Stimulated activated CD4-positive, alpha-beta T cell treated with anti-CD3 and anti-CD28 coated beads, Interleukin-15, amount 100 ng/mL, for 24 hours (primary cell): ENCODE data around the gene IQCM.
"Not testable (repeated sequence)": the region's sequence is repeated elsewhere in the genome, so short reads cannot be mapped to it uniquely, and the experiment has no call there.

Experiments used
- DNase-seq: peaks from one replicate; pipeline ENCODE4 v3.0.0-alpha.2; 2020

The IQCM gene

GRCh38 chr4:149409555-149409962 lies 406.1 kb downstream of the IQCM start:
- DNase-seq = no peak

DNA sequence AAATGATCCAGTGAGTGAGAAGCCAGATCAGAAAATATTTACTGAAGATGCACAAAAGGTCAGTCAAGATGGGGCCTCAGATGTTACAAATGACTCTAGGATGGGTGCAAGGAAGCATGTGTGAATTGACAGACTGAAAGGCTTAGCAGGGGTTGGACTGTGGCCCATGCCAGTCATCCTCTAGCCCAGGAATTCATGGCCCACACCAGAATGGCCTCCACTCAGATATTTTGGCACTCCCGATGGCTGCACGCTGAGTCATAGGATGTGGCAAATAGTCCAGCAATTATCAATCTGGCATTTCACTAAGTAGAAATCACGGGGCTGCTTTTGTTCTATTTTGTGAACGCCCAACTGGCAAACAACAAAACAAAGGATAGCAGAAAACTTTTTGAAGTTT lies 406.5 kb downstream of the IQCM start:
- DNase-seq = no peak

GRCh38 chr4:149404143-149404542 lies 411.5 kb downstream of the IQCM start:
- DNase-seq = no peak

DNA sequence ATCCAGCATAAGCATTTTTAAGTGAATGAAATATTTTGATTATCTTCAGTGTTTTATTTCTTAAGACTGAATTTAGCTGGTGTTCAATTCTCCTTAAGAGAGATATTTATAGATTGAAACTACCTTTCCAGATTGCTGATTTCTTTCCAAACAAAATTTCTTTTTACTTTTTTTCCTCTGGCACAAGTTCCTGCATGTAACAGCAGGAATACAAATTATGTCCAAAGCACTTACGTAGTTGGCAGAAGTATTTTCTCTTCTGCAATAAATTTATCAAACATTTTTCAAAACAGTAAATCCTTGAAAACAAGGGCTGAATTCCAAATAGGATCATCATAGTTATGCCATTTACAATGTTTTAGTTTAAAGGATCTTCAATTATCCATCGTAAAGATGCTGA lies 412.6 kb downstream of the IQCM start:
- DNase-seq = no peak

DNA sequence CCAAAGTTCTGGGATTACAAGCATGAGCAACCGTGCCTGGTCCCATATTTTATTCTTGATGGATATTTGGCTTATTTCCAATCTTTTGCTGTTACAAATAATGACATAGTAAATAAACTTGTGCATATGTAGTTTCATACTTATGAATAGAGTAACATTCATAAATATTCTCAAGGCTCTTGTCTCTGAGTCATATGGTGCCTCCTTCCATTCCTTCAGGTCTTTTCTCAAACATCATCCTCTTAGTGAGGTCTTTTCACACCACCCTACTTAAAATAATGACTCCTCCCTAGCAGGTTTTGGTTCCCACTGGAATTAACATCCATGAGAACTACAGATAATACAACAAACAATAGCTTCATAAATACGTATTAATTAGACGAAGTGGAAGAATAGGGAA lies 416.6 kb downstream of the IQCM start:
- no peak for DNase-seq

GRCh38 chr4:149370785-149371420 lies 444.7 kb downstream of the IQCM start:
- DNase-seq = no peak

GRCh38 chr4:149370002-149370401 lies 445.6 kb downstream of the IQCM start:
- DNase-seq = no peak

- DNase-seq = no peak
Measured at GRCh38 chr4:149353241-149353640, 462.4 kb downstream of the IQCM start.

DNA sequence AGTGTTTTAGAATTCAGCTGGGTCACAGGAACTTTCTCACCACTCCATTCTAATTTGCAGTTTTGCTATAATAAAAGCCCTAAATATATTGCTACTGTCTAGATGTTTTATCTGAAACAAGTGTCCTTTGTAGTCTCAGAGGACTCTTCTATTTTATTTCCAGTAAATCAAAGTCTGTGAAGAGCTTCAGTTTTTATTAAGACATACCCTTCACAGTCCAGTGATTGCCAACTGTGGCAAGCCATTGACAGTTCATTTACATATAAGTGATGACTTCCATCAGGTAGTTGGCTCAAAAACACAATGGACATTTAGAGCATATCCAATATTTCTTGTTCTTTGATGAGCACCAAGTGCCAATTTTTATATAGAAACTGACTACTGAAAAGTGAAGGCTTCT lies 466.1 kb downstream of the IQCM start:
- DNase-seq = no peak

DNA sequence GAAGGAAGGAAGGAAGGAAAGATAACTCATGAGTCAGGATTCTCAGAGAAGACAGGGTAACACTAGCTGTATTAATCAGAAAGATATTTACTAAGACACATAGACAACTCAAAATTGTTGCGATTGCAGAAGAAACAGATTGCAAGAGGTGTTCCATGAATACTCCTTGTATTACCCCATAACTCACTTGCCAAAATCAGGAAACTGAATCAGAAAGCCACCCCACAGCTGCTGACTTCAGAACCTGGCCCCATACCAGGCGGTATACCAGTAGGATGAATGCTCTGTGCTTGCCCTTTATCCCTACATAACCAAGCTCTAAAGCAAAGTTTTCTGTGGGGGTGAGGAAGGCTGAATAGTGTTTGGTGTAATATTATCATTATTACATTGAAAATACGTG lies 468.5 kb downstream of the IQCM start:
- no peak for DNase-seq

GRCh38 chr4:149345424-149345823 lies 470.2 kb downstream of the IQCM start:
- DNase-seq = no peak

DNA sequence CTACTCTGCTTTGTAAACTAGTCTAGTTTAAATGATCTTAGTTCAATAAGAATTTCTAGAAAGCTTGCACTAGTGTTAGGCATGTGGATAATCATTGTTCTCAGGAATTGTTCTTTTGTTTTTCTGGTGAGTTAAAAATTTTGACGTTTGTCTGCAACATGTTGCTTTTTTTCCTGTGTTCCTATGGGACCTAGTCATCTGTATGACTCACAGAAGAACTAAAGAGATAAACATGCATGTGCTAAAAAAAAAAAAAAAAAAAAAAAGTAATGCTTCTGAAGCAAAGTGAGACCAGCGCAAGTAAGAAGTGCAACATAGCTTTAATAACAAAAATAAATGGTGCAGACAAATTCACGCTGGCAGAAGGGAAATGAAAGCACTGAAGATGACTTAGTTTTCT lies 471.2 kb downstream of the IQCM start:
- DNase-seq = no peak

GRCh38 chr4:149343614-149344013 lies 472.0 kb downstream of the IQCM start:
- no peak for DNase-seq

- DNase-seq = not testable (repeated sequence)
Measured at GRCh38 chr4:149341117-149341516, 474.5 kb downstream of the IQCM start.

- DNase-seq = no peak
Measured at GRCh38 chr4:149328161-149328560, 487.5 kb downstream of the IQCM start.

DNA sequence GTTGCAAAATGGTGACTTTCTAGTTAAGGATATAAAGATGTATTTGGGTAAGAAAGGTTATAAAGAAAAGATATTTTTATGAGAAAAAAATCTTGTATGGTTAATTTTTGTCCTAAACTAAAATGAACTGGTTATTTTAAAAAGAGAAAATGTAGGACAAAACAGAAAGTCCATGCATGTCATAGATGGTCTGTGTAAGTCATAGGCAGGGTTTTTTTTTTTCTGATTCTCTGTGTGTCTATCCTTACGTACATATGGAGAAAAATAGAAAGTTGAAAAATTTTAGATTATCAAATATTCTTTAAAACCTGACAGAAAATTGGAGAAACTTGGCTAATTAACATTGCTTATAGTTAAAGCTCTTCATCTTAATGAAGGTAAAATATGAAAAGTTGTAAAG lies 493.4 kb downstream of the IQCM start:
- DNase-seq = no peak

GRCh38 chr4:149321438-149321837 lies 494.2 kb downstream of the IQCM start:
- DNase-seq = no peak

GRCh38 chr4:149311076-149311475 lies 504.6 kb downstream of the IQCM start:
- no peak for DNase-seq

- no peak for DNase-seq
Measured at GRCh38 chr4:149306537-149306936, 509.1 kb downstream of the IQCM start.
